GM12878 (cell line): ENCODE data around the gene ENDOV. TPM values are rescaled to one million over a fixed set of nuclear protein-coding genes. Genes with fewer than 3 reads are reported as not detected.

Experiments used
- ASH2L ChIP-seq: fragments of 300-600, 200-600 bp; sonication (generic); IDR thresholded peaks from 2 replicates; pipeline ENCODE4 v1.6.1; 2017; ENCODE audit warnings: low read depth, mild to moderate bottlenecking, borderline replicate concordance
- EED ChIP-seq: sonication (generic); IDR thresholded peaks from 2 replicates; pipeline ENCODE4 v1.6.1; 2016; ENCODE audit warnings: antibody characterized with exemption, low read depth
- ETV6 ChIP-seq, 2 experiments: fragments of 450-650 bp in 1 of 2; IDR thresholded peaks in 1 of 2; conservative IDR thresholded peaks in 1 of 2; 2 replicates each; pipeline ENCODE4 v1.6.1; 2014; ENCODE audit warnings: antibody characterized with exemption in 1 of 2, borderline replicate concordance in 1 of 2, low read depth in 1 of 2, mild to moderate bottlenecking in 1 of 2, moderate library complexity in 1 of 2
- EZH2 ChIP-seq: IDR thresholded peaks from 2 replicates; pipeline ENCODE4 v1.6.1; 2012; ENCODE audit warnings: low read depth, mild to moderate bottlenecking, control low read depth, inconsistent platforms, low read length, borderline replicate concordance; ENCODE audit not compliant: control insufficient read depth
- GABPA ChIP-seq: IDR thresholded peaks from 2 replicates; pipeline ENCODE4 v1.6.1; 2014; ENCODE audit warnings: antibody characterized with exemption, low read depth, mild to moderate bottlenecking, inconsistent platforms
- IKZF2 ChIP-seq, 2 experiments: fragments of 450-650 bp; IDR thresholded peaks; 2 replicates each; pipeline ENCODE4 v1.6.1; 2017; ENCODE audit warnings: mild to moderate bottlenecking in 2 of 2, moderate library complexity in 2 of 2
- IRF4 ChIP-seq: IDR thresholded peaks from 2 replicates; pipeline ENCODE4 v1.6.1; 2011; ENCODE audit warnings: low read depth, low read length
- MEF2B ChIP-seq: fragments of 450-650 bp; IDR thresholded peaks from 2 replicates; pipeline ENCODE4 v1.6.1; 2018; ENCODE audit warnings: mild to moderate bottlenecking, moderate library complexity; ENCODE audit not compliant: partially characterized antibody, poor library complexity, severe bottlenecking
- NFXL1 ChIP-seq: fragments of 450-650 bp; IDR thresholded peaks from 2 replicates; pipeline ENCODE4 v1.6.1; 2017; ENCODE audit warnings: antibody characterized with exemption, mild to moderate bottlenecking, borderline replicate concordance
- NFYA ChIP-seq: IDR thresholded peaks from 2 replicates; pipeline ENCODE4 v1.6.1; 2011; ENCODE audit warnings: low read depth, mild to moderate bottlenecking, low read length, improper control_type of control experiment, borderline replicate concordance
- PML ChIP-seq: IDR thresholded peaks from 2 replicates; pipeline ENCODE4 v1.6.1; 2012; ENCODE audit warnings: low read length, inconsistent platforms
- RAD51 ChIP-seq: fragments of 450-650 bp; IDR thresholded peaks from 2 replicates; pipeline ENCODE4 v1.6.1; 2016; ENCODE audit warnings: moderate library complexity, mild to moderate bottlenecking, inconsistent platforms
- SMC3 ChIP-seq: IDR thresholded peaks from 2 replicates; pipeline ENCODE4 v1.6.1; 2011; ENCODE audit warnings: low read length, improper control_type of control experiment, borderline replicate concordance
- STAT1 ChIP-seq: fragments of 450-650 bp; conservative IDR thresholded peaks from 2 replicates; pipeline ENCODE4 v1.6.1; 2014; ENCODE audit warnings: antibody characterized with exemption, mild to moderate bottlenecking
- polyA plus RNA-seq, 11 experiments: library from polyadenylated mRNA; depleted of rRNA in 4 of 11; unstranded in 6 of 11; stranded (reverse) in 5 of 11; fragments of >200 nt; fragmentation: Nextera tagmentation in 4 of 11; fragmentation: Illumina TruSeq in 1 of 11; extraction: Ambion mirVana in 4 of 11; extraction: Trizol in 1 of 11; gene quantifications; 1 replicate in 1 of 11; 2 replicates in 10 of 11; pipeline versions ENCODE4 v1.2.1 to v1.2.3, GENCODE V29; 2011 to 2016; ENCODE audit warnings: inconsistent platforms in 2 of 11, missing spikeins in 2 of 11, low read depth in 1 of 11
- total RNA-seq, 4 experiments: library from RNA; depleted of rRNA in 3 of 4; stranded (reverse); fragments of >200 nt in 3 of 4; fragmentation: Illumina TruSeq in 1 of 4; extraction: Trizol in 1 of 4; gene quantifications; 2 replicates each; pipeline versions ENCODE4 v1.2.1 to v1.2.3, GENCODE V29; 2013 to 2021
- TF ChIP-seq, protein P1 (sequence below): fragments of 450-650 bp; IDR thresholded peaks from 2 replicates; pipeline ENCODE4 v1.6.1; 2016; ENCODE audit warnings: mild to moderate bottlenecking
- TF ChIP-seq, protein P2 (sequence below): IDR thresholded peaks from 2 replicates; pipeline ENCODE4 v1.6.1; 2012; ENCODE audit warnings: low read depth, low read length, improper control_type of control experiment
- TF ChIP-seq, protein P3 (sequence below): fragments of 450-650 bp; IDR thresholded peaks from 2 replicates; pipeline ENCODE4 v1.6.1; 2014; ENCODE audit warnings: mild to moderate bottlenecking
- TF ChIP-seq, protein P4 (sequence below): IDR thresholded peaks from 2 replicates; pipeline ENCODE4 v1.6.1; 2011; ENCODE audit warnings: mild to moderate bottlenecking, low read depth, low read length, moderate library complexity; ENCODE audit not compliant: insufficient replicate concordance
- TF ChIP-seq, protein P5 (sequence below): IDR thresholded peaks from 2 replicates; pipeline ENCODE4 v1.6.1; 2011; ENCODE audit warnings: borderline replicate concordance, low read depth, mild to moderate bottlenecking, moderate library complexity, low read length; ENCODE audit not compliant: insufficient read depth, poor library complexity, severe bottlenecking
- TF ChIP-seq, protein P6 (sequence below): IDR thresholded peaks from 2 replicates; pipeline ENCODE4 v1.6.1; 2012; ENCODE audit warnings: low read depth, low read length, improper control_type of control experiment
- TF ChIP-seq, protein P7 (sequence below): IDR thresholded peaks from 2 replicates; pipeline ENCODE4 v1.6.1; 2012; ENCODE audit warnings: low read length, inconsistent platforms

The ENDOV gene
- total and polyA plus RNA-seq, 10 of the 15 experiments (the other 5 are each of a cell fraction or from before 2014, with no cell fraction given) = 0.63 to 11.9 (median 8.1) TPM

DNA sequence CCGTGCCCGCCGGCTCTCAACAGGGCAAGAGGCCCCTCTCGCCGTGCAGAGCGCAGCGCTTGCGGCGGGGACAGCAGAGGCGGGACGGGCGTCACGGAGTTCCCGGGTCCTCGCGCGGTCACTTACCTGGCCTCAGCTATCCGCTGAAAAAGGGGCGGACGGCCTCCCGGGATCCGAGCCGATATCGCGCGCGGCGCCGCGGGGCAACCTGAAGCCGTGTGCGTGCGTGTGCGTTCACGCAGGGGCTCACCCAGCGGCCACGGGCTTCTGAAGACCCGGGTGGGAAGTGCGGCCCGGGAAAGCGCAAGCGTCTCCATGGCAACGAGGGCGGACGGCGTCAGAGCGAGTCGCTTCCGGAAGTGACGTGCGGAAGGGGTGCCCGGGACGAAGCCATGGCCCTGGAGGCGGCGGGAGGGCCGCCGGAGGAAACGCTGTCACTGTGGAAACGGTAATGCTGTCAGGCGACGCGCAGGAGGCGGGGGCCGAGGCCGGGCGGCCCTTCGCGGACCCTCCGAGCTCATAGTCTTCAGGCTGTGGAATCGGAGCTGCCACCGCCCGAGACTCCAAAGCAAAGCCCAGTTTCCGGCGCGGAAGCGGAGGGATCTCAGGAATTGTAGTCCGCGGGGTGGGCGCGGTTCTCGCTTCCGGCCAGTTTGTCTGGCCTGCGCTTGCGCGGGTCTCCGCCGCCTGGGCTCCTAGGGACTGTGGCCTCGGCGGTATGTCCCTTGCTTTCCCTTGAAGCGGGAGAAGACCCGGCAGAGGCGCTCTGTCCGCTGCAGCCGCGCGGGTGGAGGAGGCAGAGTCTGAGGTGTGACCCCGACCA lies at the start of gene ENDOV (continued):
- TF ChIP-seq, protein P1, sequence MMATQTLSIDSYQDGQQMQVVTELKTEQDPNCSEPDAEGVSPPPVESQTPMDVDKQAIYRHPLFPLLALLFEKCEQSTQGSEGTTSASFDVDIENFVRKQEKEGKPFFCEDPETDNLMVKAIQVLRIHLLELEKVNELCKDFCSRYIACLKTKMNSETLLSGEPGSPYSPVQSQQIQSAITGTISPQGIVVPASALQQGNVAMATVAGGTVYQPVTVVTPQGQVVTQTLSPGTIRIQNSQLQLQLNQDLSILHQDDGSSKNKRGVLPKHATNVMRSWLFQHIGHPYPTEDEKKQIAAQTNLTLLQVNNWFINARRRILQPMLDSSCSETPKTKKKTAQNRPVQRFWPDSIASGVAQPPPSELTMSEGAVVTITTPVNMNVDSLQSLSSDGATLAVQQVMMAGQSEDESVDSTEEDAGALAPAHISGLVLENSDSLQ = peak; percentile 64; the same call in 1 of the 2 replicates
- TF ChIP-seq EZH2 = no peak
- no peak for TF ChIP-seq NFXL1
- TF ChIP-seq, protein P2, sequence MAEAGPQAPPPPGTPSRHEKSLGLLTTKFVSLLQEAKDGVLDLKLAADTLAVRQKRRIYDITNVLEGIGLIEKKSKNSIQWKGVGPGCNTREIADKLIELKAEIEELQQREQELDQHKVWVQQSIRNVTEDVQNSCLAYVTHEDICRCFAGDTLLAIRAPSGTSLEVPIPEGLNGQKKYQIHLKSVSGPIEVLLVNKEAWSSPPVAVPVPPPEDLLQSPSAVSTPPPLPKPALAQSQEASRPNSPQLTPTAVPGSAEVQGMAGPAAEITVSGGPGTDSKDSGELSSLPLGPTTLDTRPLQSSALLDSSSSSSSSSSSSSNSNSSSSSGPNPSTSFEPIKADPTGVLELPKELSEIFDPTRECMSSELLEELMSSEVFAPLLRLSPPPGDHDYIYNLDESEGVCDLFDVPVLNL = no peak
- TF ChIP-seq, protein P3, sequence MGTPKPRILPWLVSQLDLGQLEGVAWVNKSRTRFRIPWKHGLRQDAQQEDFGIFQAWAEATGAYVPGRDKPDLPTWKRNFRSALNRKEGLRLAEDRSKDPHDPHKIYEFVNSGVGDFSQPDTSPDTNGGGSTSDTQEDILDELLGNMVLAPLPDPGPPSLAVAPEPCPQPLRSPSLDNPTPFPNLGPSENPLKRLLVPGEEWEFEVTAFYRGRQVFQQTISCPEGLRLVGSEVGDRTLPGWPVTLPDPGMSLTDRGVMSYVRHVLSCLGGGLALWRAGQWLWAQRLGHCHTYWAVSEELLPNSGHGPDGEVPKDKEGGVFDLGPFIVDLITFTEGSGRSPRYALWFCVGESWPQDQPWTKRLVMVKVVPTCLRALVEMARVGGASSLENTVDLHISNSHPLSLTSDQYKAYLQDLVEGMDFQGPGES = no peak
- TF ChIP-seq ASH2L = no peak
- TF ChIP-seq, protein P4, sequence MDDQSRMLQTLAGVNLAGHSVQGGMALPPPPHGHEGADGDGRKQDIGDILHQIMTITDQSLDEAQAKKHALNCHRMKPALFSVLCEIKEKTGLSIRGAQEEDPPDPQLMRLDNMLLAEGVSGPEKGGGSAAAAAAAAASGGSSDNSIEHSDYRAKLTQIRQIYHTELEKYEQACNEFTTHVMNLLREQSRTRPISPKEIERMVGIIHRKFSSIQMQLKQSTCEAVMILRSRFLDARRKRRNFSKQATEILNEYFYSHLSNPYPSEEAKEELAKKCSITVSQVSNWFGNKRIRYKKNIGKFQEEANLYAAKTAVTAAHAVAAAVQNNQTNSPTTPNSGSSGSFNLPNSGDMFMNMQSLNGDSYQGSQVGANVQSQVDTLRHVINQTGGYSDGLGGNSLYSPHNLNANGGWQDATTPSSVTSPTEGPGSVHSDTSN = peak; percentile 78
- no peak for TF ChIP-seq SMC3
- 0 out of 2 replicates have a peak, but pooled peaks have one; percentile 33 for TF ChIP-seq PML
- TF ChIP-seq IKZF2 (IDR thresholded peaks at IDR 0.05) = peak; percentile 71 to 76; a peak in 3 of 4 replicates
- peak; percentile 29; the same call in 1 of the 2 replicates for TF ChIP-seq EED
- no peak for TF ChIP-seq ETV6 (conservative IDR thresholded peaks at IDR 0.05 in 1 of 2, IDR thresholded peaks at IDR 0.05 in 1 of 2; ENCODE audit: borderline replicate concordance in 1 of 2, low read depth in 1 of 2)
- peak; percentile 62 for TF ChIP-seq MEF2B
- TF ChIP-seq NFYA = no peak
- TF ChIP-seq, protein P5, sequence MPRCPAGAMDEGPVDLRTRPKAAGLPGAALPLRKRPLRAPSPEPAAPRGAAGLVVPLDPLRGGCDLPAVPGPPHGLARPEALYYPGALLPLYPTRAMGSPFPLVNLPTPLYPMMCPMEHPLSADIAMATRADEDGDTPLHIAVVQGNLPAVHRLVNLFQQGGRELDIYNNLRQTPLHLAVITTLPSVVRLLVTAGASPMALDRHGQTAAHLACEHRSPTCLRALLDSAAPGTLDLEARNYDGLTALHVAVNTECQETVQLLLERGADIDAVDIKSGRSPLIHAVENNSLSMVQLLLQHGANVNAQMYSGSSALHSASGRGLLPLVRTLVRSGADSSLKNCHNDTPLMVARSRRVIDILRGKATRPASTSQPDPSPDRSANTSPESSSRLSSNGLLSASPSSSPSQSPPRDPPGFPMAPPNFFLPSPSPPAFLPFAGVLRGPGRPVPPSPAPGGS = no peak
- peak; percentile 81; the same call in 1 of the 2 replicates for TF ChIP-seq STAT1
- TF ChIP-seq, protein P6, sequence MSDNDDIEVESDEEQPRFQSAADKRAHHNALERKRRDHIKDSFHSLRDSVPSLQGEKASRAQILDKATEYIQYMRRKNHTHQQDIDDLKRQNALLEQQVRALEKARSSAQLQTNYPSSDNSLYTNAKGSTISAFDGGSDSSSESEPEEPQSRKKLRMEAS = 0 out of 2 replicates have a peak, but pooled peaks have one; percentile 1
- no peak for TF ChIP-seq RAD51
- TF ChIP-seq, protein P7, sequence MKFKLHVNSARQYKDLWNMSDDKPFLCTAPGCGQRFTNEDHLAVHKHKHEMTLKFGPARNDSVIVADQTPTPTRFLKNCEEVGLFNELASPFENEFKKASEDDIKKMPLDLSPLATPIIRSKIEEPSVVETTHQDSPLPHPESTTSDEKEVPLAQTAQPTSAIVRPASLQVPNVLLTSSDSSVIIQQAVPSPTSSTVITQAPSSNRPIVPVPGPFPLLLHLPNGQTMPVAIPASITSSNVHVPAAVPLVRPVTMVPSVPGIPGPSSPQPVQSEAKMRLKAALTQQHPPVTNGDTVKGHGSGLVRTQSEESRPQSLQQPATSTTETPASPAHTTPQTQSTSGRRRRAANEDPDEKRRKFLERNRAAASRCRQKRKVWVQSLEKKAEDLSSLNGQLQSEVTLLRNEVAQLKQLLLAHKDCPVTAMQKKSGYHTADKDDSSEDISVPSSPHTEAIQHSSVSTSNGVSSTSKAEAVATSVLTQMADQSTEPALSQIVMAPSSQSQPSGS = no peak
- peak; percentile 92 for TF ChIP-seq GABPA
- TF ChIP-seq IRF4 = no peak
